HG03432 (cell line): ENCODE measurements around the gene CREBBP.

ENCODE experiments used
- ATAC-seq: cut with Tn5 transposase; IDR thresholded peaks from one replicate; pipeline ENCODE4 v1.9.1; 2021; ENCODE audit warnings: mild to moderate bottlenecking, moderate library complexity; ENCODE audit not compliant: unreplicated experiment

Gene CREBBP

DNA sequence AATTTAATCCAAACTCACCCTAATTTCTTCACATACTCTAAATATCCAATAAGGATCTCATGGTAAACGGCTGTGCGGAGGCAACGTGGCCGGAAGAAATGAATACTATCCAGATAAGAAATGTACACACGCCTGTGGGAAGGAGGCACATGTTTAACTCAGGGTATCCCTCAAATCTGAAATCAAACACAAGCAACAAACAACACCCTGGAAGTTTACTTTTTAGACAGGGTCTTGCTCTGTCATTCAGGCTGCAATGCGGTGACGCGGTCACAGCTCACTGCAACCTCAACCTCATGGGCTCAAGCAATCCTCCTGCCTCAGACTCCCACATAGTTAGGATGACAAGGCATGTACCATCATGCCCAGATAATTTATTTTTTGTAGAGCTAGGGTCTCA, 142.0 kb downstream of the CREBBP start:
- no peak for ATAC-seq

DNA sequence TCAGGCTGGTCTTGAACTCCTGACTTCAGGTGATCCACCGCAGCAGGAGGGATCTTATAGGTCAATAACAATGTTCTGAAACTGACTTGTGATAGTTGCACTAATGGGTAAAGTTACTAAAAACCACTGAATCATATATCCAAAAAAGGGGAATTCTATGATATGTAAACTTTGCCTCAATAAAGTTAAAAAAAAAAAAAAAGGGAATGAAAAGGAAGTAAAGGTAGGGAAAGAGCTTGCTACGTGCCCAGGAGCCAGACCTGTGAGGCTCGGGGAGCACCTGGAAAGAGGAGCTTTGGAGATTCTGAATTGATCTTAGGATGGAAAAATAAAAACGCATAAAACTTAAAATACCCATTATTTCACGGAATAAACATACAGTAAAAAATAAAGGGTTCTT, 142.4 kb downstream of the CREBBP start:
- no peak for ATAC-seq

GRCh38 chr16:3737181-3737580, 143.3 kb downstream of the CREBBP start:
- ATAC-seq = no peak

- ATAC-seq = no peak
Observed at GRCh38 chr16:3736116-3736515, 144.4 kb downstream of the CREBBP start.

DNA sequence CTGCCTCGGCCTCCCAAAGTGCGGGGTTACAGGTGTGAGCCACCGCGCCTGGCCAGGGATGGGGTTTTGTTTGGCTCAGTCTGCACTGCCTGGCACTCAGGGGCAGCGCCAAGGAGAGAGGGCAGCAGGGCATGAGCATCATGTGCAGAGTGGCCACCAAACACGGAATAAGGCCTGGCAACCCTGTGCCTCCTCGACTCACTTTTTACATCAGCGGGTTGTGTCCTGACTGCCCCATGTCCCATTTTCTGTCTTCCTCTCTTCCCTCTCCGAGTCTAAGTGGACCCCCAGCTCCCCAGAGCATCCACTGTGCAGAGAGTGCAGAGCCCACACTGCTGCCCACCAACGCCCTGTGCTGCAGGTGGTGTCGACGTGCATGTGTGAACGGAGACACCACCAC, 145.0 kb downstream of the CREBBP start:
- ATAC-seq = no peak

DNA sequence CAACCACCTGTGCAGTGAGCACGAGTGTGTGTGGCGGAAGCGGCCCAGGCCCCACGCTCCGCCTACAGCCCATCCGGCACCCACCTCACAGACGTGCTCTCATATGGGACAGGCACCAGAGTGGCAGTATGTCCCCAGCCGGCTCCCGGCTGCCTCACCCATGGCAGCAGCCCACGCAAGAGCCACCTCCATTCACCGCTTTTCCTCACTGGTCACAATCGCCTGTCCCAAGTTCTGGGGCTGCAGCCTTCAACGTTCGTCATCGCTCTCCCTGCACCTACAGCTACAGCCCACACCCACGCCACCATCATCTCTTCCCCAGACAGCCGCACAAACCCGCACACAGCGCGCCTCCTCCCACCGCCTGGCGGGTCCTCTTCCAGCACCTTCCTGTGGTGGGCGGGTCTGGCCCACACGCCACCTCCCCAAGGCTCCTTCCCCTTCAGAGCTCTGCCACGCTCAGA, 145.7 kb downstream of the CREBBP start:
- ATAC-seq = no peak

- no peak for ATAC-seq
Observed at GRCh38 chr16:3734084-3734757, 146.3 kb downstream of the CREBBP start.

GRCh38 chr16:3732171-3732570, 148.3 kb downstream of the CREBBP start:
- ATAC-seq = no peak

GRCh38 chr16:3731126-3731935, 149.2 kb downstream of the CREBBP start:
- ATAC-seq = no peak

GRCh38 chr16:3730161-3731125, 150.1 kb downstream of the CREBBP start:
- ATAC-seq = no peak

DNA sequence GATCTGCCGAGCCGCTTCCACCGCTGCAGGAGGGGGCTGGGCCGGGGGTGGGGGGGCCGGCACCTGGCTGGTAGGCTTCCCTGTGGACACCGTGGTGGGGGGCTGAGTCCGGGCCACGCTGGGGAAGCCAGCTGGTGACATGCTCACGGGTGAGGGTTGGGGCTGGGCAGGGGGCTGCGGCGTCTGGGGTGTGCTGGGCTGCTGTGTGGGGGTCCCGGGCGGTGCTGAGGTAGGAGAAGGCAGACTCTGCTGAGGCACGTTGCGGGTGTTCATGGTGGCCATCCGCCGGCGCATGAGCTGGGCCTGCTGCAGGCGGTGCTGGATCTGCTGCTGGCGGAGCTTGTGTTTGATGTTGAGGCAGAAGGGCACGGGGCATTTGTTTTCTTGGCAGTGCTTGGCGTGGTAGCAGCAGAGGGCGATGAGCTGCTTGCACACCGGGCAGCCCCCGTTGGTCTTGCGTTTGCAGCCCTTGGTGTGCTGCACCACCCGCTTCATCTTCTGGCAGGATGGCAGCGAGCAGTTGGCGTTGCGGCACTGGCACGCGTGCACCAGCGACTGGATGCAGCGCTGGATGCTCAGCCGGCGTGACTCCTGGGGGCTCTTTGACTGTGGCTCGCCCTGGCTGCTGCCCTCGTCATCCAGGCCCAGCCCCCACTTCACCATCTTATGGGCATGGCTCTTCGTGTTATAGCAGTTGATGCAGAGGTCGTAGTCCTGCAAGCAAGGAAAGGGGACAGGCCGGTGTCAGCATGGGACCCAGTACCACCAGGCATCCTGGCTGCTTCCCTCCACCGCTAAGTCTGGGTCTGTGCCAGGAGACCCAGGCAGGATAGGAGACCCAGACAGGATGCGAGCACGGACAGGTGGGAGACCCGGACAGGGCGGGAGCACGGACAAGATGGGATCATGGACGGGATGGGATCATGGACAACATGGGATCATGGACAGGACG, 151.1 kb downstream of the CREBBP start:
- ATAC-seq = no peak

DNA sequence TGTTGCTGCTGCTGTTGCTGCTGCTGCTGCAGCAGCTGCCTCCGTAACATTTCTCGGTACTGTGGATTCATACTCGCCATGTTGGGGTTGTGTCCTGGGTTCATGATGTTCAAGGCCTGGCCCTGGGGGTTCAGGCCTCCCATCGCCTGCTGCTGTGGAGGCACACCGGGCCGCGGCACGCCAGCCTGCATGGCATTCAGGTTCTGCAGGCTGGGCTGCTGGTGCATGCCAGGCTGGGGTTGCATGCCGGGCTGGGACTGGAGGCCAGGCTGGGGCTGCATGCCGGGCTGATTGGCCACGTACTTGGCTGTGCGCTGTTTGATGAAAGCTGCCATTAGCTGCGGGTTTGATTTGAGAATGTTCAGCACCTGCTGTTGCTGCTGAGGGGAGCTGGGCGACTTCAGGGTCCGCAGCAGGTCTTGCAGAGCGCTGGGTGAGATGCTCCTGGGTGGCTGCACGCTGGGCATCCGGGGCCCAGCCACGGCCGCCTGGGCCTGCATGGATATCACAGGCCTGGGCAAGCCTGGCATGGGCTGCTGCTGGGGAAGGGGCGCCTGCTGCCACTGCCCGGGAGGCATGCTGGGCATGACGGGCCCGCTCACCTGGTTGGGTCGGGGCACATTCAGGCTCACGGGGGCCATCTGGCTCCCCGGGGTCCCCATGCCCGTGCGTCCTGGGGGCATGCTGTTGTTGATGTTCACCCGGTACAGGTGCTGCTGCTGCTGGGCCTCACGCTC, 151.9 kb downstream of the CREBBP start:
- no peak for ATAC-seq

DNA sequence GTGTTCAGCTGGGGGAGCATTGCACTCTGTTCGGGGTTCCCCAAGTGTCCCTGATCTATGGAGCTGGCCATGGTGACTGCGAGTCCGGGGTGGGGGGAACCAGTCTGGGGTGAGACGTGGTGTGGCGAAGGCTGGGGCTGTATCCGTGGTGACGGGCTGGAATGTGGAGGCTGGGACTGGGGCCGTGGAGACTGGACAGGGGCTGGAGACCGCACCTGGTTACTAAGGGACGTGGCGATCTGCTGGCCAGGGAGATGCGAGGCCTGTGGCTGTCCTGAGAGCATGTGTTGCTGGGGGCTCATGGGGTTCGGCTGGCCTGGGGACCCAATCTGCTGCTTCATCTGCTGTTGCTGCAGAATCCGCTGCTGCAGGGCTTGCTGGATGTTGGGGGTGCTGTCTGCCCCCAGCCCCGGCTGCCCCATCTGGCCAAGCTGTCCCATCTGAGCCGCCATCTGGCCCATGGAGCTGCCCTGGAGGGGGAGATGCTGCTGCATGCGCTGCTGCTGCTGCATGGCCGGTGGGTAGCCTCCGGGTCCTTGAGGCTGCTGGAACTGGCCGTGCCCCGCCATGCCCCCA, 152.6 kb downstream of the CREBBP start:
- no peak for ATAC-seq

GRCh38 chr16:3726021-3726687, 154.4 kb downstream of the CREBBP start:
- ATAC-seq = no peak

DNA sequence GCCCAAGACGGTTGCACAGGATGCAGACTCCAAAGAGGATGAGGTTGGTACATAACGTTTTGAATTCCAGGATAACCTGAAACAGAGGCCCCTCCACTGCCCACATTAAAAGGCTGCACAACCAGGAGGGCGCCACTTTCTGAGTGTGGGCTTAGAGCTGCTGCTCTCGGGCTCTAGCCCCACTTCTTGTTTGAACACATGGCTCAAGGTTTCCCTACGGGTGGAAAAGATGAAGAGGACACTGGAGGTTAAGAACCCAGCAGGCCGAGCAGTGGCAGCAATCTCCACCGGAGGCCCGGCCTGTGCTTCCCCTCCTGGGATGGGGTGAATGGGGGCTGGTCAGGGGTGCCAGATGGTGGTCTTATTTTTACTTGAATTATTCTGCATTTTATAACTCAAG, 155.2 kb downstream of the CREBBP start:
- ATAC-seq = no peak

GRCh38 chr16:3722508-3722907, 158.0 kb downstream of the CREBBP start:
- no peak for ATAC-seq

- no peak for ATAC-seq
Observed at GRCh38 chr16:3720418-3720817, 160.1 kb downstream of the CREBBP start.

- ATAC-seq = no peak
Observed at GRCh38 chr16:3718628-3719027, 161.9 kb downstream of the CREBBP start.

DNA sequence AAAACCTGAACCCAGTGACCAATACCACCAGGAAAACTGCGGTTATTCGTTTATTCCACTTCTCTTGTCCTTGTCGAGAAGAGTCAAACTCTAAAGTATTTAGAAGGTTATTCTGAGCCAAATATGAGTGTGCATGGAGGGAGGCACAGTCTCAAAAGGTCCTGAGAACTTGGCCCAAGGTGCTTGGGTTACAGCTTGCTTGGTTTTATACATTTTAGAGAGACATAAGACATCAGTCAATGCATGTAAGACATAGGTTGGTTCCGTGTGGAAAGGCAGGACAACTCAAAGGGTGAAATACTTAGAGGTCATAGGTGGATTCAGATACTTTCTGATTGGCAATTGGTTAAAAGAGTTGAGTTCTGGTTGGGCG, 162.5 kb downstream of the CREBBP start:
- no peak for ATAC-seq
